CD4-positive, alpha-beta T cell treated with Interleukin-6 for 4 hours (primary cell): ENCODE data around the gene ZBTB46.

Source experiments
- DNase-seq: peaks from one replicate; pipeline ENCODE4 v3.0.0-alpha.2; 2020; ENCODE audit warnings: mixed read lengths

The ZBTB46 gene

DNA sequence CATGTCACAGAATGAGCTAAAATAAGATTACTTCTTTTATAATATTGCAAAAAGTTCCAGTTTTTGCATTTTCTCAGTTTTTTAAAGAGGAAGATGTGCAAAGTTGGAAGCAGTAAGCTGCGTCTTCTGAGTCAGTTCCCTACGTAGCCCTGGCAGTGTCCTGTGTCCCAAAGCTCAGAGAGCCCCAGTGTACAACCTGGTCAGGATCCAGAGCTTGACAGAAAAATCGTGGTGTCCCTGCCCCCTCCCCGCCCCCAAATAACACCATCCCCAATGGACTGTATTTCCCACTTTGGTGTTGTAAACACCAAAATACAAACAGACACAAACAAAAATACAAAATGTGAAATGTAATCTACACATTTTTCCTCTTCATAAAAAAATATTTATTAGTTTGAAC, 86.9 kb downstream of the ZBTB46 start:
- no peak for DNase-seq

DNA sequence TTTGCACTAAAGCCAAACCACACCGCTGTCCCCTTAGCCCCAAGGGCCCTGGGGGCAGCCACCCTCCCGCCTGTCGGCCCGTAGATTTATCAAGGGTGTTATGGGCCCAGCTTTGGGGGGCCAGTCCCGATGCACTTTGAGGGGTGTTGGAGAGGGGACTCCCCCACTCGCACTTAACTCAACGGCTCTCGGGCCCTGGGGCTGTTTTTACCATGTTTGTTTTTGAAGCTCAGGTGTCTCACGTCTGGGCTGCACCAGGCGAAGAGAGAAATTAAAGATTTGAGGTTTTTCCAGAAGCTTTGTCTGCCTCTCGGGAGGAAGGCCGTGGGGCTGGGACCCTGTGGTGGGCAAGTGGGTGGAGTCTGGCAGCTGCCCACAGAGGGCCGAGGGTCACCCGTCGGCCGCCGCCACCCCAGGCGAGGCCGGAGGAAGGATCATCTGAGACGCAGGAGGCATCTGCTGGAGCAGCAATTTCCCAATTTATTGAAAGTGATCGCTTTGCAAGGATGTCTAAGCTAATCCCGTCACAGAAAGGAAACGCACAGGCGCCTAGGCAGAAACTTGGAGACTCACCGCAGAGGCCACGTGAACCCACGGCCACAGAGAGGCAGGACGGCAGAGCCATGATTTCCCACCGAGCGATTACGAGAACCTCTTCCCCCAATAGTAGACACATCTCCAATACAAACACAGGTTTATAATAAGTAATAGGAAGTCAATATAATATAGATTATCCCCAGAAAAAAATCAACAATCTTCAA, 87.7 kb downstream of the ZBTB46 start:
- DNase-seq, result no peak

DNA sequence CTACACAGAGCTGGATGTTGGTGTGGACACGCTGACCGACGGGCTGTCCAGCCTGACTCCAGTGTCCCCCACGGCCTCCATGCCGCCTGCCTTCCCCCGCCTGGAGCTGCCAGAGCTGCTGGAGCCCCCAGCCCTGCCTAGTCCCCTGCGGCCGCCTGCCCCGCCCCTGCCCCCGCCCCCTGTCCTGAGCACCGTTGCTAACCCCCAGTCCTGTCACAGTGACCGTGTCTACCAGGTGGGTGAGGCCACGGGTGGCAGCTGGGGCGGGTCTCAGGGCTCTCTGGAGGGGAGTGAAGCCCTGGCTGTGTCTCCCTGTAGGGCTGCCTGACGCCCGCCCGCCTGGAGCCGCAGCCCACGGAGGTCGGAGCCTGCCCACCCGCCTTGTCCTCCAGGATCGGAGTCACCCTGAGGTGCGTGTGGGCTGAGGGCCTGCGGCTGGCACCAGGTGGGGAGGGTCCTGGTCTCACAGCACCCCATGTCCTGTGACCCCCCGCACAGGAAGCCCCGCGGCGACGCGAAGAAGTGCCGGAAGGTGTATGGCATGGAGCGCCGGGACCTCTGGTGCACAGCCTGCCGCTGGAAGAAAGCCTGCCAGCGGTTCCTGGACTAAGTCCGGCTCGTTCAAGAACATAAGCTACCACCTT, 88.6 kb downstream of the ZBTB46 start:
- DNase-seq, result no peak

DNA sequence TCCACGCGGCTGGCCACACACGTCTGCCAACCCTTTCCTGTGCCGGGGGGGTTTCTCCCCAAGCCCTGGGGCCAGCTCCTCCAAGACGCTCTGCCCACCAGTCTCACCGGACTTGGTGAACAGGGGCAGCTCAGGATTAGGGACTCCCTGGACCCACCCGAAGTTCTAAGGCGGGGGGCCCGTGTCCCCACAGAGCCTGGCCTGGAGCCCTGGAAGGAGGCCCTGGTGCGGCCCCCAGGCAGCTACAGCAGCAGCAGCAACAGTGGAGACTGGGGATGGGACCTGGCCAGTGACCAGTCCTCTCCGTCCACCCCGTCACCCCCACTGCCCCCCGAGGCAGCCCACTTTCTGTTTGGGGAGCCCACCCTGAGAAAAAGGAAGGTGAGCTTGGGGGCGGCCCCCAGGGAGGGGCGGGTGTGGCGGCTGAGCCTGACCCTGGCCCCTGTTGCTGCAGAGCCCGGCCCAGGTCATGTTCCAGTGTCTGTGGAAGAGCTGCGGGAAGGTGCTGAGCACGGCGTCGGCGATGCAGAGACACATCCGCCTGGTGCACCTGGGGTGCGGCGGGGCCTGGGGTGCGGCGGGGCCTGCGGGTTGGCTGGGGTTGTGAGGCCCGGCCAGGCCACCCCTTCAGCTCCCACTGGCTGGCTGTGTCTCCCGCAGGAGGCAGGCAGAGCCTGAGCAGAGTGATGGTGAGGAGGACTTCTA, 89.2 kb downstream of the ZBTB46 start:
- DNase-seq, result no peak

DNA sequence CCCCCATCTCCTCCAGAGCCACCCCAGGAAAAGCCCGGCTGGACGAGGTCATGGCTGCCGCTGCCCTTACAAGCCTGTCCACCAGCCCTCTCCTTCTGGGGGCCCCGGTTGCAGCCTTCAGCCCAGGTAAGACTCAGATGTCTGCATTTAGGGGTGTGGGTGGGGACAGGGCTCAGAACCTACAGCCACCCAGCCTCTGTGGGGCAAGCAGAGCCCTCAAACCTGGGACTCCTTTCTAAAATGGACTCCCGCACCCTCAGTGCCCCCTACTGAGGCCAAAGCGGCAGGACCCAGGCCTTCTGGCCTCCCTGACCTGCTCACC, 89.7 kb downstream of the ZBTB46 start:
- no peak for DNase-seq

DNA sequence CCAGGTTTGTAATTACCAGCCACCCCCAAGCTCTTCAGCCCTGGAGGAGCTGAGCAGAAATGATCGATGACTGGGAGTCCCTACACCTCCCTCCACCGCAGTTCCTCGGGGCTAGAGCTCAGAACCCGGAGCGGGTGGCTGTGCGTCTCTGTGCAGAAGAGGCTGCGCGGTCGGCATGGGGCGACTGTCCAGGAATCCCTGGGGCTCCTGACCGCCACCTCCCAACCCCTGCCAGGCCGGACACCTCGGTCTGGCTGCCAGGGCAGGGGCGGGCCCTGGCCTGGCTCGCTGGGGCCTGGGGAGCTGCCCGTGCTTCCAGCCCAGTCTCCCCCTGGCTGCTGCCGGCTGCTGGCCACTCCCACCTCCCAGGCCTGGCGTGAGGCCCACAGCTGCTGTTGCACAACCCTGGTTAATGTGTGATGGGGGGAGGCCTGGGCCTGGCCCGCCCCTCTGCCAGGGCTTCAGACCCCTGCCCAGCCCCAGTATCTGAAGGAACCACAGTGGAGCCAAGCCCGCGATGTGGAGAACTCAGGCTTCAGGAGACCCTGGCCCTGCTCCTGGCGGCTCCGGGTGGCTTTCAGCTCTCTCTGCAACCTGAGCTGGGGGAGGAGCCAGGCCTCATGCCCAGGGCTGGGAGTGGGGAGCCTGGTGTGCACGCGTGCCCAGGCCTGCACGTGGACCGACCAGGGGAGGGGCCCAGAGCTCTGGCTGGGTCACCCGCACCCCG, 90.3 kb downstream of the ZBTB46 start:
- peak; percentile 46 for DNase-seq

DNA sequence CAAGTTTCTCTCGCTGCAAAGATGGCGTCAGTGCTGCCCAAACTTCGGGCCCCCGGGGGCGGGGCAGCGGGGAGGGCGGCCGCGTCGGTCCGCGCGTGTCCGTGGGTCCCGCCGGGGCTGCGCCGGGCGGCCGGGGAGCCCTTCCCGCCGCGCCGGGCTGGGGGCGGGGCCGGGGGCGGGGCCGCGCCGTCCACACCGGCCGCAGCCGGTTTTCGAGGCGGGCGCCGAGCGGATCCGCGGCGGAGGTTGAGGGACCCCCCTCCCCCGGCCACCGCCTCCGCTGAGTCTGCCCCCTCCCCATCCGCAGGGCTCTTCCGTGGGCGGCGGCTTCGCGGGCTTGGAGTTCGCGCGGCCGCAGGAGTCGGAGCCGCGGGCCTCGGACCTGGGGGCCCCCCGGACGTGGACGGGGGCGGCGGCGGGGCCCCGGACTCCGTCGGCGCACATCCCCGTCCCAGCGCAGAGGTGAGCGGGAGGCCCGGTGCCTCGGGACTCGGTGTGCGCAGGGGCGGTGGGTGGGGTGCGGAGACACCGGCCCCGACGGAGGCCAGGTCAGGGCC, 90.9 kb downstream of the ZBTB46 start:
- DNase-seq, result peak; percentile 69

DNA sequence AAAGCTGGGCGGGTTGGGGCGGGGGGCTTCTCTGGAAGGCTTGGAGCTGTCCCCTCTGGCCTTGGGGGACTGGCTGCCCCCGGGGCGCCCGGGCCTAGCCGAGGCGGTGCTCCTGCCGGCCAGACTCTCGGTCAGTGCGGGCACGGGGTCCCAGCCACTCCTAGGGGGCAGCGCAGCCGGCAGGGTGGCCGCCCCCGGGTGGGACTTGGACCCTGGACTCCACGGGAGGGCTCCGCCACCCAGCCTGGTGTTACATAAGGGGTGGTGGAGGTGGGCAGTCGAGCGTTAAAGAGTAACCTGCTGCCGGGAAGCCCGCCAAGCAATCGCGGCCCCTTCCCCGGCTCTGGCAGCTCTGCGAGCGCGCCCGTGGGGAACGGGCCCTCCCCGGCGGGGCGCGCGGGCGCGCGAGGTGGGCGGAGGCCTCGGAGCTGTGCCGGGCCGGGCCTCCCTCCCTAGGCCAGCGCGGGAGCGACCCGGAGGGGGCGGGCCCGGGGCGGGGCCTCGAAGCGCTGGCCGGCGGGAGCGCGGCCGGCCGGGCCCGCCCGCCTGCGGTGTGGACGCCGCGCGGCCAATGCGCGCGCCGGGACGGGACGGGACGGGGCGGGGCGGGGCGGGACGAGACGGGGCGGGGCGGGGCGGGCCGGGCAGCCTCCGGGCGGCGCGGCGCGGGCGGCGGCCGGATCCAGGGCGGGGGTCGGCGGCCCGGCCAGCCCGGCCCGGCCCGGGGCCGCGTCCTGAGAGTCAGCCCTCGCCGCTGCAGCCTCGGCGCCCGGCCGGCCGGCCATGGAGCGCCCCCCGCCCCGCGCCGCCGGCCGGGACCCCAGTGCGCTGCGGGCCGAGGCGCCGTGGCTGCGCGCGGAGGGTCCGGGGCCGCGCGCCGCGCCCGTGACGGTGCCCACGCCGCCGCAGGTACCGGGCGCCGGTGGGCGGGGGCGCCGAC, 91.7 kb downstream of the ZBTB46 start, which contains the start of gene SLC2A4RG:
Gene SLC2A4RG, plus strand, starts transcription at position 647 of the 940 bp plus-strand sequence. Its CDS starts 137 bp downstream, at position 784.
- peak; percentile 83 for DNase-seq

DNA sequence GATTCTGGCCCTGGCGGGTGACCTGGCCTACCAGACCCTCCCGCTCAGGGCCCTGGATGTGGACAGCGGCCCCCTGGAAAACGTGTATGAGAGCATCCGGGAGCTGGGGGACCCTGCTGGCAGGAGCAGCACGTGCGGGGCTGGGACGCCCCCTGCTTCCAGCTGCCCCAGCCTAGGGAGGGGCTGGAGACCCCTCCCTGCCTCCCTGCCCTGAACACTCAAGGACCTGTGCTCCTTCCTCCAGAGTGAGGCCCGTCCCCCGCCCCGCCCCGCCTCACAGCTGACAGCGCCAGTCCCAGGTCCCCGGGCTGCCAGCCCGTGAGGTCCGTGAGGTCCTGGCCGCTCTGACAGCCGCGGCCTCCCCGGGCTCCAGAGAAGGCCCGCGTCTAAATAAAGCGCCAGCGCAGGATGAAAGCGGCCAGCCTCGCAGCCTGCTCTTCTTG, 92.4 kb downstream of the ZBTB46 start:
- peak; percentile 53 for DNase-seq

DNA sequence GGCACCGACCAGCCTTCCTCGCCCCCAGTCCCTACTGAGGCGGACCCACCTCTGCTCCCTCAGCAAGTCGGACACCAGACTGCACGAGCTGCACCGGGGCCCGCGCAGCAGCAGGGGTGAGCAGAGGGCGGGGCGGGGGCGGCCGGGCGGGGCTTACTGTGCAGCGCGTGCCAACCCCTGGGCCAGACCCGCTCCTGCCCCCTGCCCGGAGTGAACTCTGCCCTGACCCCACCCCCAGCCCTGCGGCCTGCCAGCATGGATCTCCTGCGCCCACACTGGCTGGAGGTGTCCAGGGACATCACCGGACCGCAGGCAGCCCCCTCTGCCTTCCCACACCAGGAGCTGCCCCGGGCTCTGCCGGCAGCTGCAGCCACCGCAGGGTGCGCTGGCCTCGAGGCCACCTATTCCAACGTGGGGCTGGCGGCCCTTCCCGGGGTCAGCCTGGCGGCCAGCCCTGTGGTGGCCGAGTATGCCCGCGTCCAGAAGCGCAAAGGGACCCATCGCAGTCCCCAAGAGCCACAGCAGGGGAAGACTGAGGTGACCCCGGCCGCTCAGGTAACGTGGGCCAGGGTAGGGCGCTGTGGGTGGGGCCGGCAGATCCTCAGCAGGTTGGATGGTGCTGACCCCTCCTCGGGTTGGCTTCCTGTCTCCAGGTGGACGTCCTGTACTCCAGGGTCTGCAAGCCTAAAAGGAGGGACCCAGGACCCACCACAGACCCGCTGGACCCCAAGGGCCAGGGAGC, 92.9 kb downstream of the ZBTB46 start:
- DNase-seq, result peak; percentile 68

DNA sequence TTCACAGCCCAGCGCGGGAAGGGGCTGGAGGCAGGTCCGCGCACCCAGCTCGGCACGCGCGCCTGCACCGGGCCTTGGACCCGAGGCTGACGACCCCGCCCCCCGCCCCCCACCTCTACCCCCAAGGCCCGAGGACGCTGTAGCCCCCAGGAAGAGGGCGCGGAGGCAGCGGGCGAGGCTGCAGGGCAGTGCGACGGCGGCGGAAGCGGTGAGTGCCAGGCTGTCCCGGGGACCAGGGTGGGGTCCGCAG, 93.4 kb downstream of the ZBTB46 start:
- no peak for DNase-seq

DNA sequence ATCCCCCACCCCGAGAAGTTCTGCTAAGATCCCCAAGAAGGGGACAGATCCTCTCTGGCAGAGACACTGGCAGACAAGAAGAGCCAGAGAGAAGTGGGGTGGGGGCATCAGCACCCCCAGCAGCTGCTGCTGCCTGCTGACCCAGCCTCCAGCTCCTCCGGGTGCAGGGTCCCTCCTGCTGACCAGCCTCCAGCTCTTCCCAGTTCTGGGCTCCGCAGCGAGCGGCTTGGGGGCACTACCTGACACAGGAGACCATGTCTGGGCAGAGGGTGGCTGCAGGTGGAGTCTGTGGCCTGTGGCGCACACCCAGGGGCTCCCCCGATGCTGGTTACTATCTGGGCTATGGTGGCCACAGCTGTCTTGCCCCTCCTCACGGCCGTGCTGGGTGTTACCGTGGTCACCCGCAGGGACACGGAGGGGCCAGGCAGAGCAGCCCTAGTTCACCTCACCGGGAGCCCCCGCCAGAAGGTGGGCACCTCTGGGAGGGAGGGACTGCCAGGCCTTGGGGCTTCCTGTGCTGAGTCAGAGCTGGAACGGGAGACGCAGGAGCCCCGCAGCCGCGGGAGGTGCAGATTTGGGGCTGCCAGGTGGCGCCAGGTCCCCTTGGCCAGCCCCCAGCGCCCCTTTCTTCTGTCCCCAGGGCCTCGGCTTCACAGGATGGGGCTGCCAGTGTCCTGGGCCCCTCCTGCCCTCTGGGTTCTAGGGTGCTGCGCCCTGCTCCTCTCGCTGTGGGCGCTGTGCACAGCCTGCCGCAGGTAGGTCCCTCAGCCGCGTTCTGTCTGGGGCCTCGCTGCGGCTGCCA, 94.0 kb downstream of the ZBTB46 start:
- peak; percentile 75 for DNase-seq

DNA sequence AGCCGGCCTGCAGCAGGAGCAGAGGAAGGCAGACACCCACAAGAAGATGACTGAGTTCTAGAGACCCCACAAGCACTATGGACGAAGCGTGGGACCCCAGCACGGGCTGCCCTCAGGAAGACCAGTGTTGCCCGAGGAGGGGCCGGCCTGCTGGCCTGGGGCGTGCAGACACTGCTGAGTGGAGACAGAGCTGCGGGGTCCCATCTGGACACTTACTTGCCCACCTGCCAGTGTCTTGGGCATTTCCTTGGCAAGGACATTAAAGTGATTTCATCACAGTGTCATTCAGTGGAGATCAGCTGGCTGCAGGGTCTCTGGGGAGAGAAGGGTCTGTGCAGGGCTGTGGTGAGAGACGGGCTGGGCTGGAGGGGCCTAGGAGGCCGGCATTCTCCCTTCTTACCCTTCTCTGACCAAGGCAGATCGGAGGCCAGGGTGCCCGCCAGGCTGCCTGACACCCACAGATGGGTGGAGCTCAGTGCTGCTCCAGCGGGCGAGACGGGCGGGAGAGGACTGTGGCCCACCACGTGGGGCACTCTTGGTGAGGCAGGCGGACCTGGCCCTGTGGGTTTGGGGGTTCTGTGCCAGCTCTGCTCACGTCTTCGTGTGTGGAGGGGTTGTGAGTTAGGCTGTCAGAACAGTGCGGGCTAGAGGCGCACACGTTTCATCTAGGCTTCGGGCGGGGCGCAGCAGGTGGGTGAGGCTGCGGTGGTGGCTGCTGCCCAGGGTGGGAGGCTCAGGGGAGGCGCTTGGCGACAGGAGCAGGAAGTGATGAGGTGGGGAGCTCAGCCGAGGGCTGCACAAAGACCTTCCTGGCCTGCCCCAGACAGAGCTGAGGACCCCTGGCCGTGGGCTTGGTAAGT, 95.0 kb downstream of the ZBTB46 start, which contains the start of gene LIME1:
Gene LIME1, plus strand, starts transcription at position 806 of the 860 bp plus-strand sequence. CDS start 886 bp downstream, outside the sequence.
- DNase-seq, result peak; percentile 87

DNA sequence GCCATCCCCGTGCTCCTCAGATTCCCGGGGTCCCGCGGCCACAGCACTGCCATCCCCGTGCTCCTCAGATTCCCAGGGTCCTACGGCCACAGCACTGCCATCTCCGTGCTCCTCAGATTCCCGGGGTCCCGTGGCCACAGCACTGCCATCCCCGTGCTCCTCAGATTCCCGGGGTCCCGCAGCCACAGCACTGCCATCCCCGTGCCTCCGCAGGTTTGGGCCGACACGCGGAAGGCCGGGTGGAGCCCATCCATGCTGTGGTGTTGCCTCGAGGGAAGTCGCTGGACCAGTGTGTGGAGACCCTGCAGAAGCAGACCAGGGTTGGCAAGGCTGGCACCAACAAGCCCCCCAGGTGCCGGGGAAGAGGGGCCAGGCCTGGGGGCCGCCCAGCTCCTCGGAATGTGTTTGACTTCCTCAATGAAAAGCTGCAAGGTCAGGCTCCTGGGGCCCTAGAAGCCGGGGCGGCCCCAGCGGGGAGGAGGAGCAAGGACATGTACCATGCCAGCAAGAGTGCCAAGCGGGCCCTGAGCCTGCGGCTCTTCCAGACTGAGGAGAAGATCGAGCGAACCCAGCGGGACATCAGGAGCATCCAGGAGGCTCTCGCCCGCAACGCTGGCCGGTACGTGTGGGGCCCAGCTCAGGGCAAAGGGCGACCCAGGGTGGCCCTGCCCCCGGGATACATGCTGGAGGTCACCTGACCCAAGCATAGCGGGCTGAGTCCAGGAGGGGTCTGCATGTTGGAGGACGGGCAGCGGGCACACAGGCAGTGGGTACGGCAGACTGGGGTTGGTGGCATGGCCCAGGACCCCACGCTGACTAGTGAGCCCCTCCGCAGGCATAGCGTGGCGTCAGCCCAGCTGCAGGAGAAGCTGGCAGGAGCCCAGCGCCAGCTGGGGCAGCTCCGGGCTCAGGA, 95.9 kb downstream of the ZBTB46 start:
- no peak for DNase-seq

DNA sequence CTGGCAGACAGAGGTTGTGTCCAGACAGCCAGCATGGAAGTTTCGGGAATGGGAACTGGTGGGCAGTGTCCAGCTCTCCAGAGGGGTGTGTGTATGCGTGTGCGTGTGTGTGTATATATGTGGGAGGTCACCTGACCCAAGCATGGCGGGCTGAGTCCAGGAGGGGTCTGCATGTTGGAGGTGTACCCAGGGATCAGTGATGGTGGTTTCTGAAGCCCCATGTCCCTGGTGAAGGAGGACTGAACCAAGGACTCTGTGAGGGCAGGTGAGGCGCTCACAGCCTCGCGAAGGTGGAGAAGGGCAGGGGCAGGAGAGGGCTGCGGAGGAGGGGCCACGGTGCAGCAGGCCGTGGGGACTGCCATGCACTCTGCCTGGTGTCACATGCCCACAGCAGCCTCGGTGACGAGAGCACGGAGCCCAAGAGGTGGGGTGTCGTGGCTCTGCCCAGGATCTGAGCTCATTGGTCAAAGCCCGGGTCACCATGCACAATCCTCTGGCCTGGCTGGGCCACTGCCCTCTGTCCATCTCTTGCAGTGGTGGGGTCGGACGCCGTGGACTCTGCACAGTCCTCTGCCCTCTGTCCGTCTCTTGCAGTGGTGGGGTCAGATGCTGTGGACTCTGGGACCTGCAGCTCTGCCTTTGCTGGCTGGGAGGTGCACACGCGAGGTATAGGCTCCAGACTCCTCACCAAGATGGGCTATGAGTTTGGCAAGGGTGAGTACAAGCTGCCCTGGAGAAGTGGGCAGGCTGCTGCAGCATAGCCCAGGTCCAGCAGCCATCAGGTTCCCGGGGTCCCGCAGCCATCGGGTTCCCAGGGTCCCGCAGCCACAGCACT, 96.7 kb downstream of the ZBTB46 start:
- no peak for DNase-seq

DNA sequence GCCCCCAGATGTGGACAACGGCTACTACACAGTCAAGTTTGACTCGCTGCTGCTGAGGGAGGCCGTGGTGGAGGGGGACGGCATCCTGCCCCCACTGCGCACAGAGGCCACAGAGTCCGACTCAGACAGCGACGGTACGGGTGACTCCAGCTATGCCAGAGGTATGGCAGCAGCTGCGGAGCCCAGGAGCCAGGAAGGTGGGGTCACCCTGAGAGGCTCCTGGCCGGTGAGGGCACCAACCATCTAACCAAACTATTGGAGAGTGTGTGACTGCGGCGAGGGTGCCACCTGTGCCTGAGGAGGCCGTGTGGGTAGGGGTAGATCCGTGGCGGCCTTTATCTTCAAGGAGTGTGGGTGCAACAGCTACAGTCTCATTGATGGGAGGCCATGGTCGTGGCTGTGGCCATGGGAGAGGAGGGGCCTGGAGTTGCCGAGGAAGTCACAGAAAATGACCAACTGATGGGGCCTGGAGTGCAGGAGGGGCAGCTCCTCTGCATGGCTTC, 97.4 kb downstream of the ZBTB46 start:
- no peak for DNase-seq

DNA sequence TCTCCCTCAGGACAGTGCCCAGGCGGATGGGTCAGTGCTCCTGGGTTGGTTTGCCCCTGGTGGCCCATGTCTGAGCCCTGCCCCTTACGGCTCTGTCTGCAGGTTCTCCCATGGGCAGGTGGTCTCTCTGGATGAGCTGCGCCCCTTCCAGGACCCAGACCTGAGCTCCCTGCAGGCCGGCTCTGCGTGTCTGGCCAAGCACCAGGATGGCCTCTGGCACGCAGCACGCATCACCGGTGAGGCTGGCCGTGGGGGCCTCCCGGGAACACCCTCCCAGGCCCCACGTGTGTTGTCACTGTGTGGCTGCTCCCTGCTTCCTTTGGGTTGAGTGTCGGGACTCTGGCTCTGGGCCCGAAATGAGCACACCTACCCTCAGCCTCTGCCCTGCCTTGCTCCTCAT, 97.9 kb downstream of the ZBTB46 start:
- no peak for DNase-seq
